Stimulated activated CD4-positive, alpha-beta T cell treated with anti-CD3 and anti-CD28 coated beads, Interleukin-1b, Interleukin-23, amount 100 ng/mL, for 1 hour (primary cell): ENCODE data around the gene PPP1R10.
A peak's percentile ranks its signal among the peaks of the same experiment; 100 is the strongest.

ENCODE experiments used
- DNase-seq, 2 donors: peaks; one replicate each; pipeline ENCODE4 v3.0.0-alpha.2; 2020; ENCODE audit warnings: low read depth in 2 of 2

PPP1R10 gene

DNA sequence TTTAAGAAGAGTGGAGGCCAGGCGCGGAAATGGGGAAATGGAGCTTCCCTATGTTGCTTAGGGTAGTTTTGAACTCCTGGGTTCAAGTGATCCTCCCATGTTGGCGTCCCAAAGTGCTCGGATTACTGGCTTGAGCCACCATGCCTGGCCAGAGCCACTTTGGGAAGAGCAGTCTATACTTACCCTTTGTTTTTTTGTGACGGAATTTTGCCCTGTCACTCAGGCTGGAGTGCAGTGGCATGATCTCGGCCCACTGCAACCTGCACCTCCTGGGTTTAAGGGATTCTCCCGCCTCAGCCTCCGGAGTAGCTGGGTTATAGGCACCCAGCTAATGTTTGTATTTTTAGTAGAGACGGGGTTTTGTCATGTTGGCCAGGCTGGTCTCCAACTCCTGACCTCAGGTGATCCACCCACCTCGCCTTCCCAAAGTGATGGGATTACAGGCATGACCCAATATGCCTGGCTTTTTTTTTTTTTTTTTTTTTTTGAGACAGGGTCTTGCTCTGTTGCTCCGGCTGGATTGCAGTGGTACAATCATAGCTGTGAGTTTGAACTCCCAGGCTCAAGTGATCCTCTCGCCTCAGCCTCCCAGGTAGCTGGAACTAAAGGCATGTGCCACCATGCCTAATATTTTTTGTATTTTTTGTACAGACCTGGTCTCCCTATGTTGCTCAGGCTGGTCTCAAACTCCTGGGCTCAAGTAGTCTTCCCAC, 18.0 kb downstream of the PPP1R10 start:
- no peak for DNase-seq

DNA sequence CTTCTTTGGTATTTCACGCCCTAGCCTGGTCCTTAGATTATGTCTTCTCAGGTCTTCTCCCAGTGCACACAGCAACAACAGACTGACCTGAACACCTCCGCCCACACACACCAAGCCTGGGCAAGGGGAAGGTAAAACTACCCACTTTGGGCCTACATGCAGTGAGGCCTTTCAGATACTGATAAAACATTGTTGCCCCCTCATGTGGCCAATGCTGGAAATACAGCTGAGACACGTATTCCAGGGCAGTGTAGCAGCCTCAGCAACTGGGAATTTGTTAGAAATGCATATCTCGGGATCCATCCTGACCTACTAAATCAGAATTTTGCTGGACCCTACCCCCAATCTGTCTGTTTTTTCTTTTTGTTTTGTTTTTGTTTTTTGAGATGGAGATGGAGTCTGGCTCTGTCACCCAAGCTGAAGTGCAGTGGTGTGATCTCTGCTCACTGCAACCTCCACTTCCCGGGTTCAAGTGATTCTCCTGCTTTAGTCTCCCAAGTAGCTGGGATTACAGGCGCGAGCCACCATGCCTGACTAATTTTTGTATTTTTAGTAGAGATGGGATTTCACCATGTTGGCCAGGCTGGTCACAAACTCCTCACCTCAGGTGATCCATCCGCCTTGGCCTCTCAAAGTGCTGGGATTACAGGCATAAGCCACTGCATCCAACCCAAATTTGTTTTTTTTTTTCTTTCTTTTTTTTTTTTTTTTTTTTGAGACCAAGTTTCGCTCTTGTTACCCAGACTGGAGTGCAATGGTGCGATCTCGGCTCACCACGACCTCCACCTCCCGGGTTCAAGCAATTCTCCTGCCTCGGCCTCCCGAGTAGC, 19.5 kb downstream of the PPP1R10 start:
- peak; percentile 47 to 68 for DNase-seq

DNA sequence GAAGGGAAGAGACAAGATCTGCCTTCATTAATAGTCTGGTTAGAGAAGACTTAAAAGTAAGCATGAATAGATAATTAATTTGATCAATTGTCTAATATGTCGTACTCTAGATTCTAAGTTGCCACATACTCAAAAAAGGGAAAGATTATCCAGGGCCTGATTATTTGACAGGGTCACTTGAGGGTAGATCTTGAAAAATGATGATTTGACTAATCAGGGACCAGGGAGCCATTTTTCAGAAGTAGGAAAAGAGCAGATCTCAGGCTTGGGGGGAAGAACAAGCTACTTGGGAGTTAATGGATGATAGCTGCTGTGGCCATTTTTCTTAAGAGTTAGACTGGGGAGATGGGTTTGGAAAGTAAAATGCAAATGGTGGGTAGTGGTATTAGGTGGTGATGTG, 24.8 kb downstream of the PPP1R10 start:
- DNase-seq: no peak

DNA sequence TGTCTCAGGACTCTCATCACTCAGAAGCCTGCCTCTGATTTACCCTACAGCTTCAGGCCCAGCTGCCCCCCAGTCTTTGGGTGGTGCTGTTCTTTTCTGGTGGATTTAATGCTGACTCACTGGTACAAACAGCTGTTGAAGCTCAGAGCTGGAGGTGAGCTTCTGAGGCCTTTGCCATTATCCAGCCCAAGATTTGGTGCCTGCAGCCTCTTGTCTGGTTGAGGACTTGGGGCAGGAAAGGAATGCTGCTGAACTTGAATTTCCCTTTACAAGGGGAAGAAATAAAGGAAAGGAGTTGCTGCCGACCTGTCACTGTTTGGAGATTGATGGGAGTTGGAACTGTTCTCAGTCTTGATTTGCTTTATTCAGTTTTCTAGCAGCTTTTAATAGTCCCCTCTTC, 26.0 kb downstream of the PPP1R10 start:
- no peak for DNase-seq

DNA sequence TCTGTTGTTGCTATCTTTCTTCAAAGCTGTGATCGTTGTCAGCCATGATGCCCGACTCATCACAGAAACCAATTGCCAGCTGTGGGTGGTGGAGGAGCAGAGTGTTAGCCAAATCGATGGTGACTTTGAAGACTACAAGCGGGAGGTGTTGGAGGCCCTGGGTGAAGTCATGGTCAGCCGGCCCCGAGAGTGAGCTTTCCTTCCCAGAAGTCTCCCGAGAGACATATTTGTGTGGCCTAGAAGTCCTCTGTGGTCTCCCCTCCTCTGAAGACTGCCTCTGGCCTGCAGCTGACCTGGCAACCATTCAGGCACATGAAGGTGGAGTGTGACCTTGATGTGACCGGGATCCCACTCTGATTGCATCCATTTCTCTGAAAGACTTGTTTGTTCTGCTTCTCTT, 26.5 kb downstream of the PPP1R10 start:
- DNase-seq: no peak

DNA sequence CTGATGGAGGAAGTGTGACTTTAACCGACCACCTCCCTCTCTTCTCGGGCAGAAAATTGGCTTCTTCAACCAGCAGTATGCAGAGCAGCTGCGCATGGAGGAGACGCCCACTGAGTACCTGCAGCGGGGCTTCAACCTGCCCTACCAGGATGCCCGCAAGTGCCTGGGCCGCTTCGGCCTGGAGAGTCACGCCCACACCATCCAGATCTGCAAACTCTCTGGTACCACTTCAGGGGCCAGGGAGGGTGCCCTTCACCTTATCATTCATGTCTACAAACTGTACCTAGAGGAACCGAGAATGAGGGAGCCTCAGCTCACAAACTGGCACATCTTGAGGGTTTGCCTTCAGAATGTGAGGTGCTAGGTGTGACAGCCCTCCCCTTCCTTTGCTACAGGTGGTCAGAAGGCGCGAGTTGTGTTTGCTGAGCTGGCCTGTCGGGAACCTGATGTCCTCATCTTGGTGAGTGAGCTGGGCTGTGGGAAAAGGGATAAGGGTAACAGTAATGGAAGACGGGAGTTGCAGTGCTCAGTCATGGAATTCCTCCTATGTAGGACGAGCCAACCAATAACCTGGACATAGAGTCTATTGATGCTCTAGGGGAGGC, 27.2 kb downstream of the PPP1R10 start:
- DNase-seq: no peak

DNA sequence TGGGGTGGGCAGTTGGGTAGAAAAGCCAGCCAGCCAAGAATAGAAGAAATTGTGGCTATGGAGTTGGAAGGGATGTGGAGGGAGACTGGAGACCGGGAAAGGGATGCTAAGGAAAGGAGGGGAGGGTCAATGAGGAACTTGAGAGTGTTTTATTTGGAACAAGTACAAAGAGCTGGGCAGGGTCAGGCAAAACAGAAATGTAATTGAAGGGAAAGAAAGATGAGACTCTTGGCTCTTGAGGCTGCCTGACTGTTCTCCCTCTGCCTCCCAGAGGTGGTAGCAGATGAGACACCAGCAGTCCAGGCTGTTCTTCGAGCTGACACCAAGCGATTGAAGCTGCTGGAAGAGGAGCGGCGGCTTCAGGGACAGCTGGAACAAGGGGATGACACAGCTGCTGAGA, 33.1 kb downstream of the PPP1R10 start:
- DNase-seq: no peak

DNA sequence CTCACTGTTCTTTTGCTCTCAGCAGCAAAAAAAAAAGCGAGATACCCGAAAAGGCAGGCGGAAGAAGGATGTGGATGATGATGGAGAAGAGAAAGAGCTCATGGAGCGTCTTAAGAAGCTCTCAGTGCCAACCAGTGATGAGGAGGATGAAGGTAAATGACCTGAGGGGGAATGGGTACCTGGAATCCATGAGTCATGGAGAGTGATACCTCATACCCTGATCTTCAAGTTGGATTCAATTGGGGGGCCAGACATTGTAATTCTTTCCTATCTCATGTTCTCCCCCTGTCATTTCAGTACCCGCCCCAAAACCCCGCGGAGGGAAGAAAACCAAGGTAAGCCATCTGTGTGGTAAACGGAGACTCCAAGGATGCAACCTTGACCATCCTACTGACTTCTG, 39.0 kb downstream of the PPP1R10 start:
- no peak for DNase-seq

DNA sequence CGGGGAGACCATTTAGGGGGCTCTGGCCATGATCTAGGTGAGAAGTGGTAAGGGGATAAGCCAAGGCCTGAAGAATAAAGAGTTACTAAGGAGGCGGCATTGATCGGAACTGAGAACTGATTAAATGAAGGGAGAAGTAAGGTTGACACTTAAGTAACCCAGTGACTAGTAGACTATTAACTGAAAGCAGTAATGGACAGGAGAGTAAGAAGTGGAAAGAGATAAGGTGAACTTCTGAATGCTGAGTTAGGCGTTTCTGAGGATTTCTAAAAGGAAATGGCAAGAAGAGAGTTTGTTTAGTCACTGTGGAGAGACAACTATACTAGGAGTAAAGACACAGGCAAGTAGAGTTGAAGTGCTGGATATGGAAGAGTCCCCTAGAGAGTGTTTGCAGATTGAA, 43.9 kb downstream of the PPP1R10 start:
- DNase-seq: no peak

DNA sequence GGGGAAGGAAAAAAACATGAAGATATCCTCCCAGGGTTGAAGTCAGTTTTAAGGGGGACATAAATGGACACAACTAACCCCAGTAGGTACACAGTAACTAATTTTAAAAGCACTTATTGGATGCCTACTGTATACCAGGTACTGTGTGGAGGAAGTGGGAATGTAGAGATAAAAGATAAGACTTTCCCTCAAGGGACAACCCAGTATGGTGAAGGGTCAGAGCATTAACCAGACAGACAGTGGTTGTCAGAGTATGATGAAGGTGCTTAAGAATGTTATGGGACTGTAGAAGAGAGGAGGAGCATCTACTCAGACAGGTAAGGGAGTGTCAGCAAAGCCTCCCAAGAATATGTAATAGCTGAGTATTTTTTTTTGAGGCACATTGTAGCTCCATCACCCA, 44.9 kb downstream of the PPP1R10 start:
- DNase-seq: no peak

DNA sequence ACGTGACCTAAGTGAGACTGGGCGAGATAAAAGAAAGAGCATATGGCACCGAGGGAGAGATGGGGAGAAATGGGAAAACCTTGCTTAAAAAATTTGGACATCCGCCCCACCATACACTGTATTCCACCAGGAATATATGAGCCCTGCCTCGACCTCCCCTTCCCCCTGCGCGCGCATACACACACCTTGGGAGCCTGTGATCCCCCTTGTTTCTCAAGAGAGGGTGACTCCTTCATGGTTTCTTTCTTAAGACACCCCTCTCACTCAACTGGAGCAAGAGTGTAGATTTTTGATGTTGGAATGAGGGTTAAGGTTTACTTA, 45.3 kb downstream of the PPP1R10 start:
- no peak for DNase-seq

DNA sequence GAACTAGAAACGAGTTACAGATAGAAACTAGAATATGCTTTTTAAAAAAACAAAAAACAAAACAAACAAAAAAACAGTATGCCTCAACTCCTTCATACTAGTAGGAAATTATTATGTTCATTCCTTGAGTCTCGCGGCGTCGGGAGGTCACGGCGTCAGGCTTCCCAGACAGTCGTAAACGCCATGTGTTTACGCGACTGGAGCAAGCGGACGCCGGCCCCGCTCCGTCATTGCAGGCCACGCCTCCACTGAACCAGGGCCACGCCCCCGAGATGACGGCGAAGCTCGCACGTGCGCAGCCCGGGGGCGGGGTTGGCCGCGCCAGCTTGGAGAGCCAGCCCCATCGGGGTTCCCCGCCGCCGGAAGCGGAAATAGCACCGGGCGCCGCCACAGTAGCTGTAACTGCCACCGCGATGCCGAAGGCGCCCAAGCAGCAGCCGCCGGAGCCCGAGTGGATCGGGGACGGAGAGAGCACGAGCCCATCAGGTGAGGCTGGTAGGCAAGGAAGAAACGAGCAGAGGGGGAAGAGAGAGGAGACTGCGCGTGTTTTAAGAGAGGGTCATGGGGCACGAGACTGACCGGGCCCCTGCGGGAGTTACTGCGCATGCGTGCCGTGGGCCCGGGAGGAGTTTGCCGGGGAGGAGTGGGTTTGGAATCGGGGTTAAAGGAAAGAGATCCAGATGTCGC, 45.8 kb downstream of the PPP1R10 start, which contains the start of gene ABCF1:
Gene ABCF1, plus strand, starts transcription at position 368 of the 687 bp plus-strand sequence. Its CDS starts 46 bp downstream, at position 414.
- DNase-seq: peak; percentile 98 to 99

DNA sequence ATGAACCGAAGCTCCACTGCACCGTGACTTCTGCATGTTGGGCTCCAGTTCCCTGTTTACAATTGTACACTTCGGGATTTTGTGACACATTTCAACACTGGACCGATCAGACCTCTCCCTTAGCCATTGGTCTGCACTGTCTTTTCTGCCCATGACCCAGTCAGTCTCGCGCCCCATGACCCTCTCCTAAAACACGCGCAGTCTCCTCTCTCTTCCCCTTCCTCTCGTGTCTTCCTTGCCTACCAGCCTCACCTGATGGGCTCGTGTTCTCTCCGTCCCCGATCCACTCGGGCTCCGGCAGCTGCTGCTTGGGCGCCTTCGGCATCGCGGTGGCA, 46.3 kb downstream of the PPP1R10 start:
- peak in 1 of 2 donors; percentile 15 for DNase-seq

DNA sequence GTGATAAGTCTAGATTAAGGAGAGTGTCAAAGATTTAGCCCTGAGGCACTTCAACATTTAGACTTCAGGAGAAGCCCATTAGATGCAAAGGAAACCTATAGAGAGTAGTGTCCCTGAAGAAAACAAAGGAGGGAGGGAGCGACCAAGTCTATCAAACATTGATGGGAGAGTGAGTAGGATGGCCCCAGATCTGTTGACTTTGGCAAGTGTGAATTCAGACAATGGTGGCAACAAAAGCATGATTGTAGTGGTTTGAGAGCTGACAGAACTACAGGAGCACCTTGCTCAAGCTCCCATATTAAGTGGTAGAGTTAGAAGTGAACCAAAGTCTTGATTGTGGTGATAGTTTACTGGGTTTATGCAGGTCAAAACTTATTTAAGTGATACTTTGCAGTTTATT, 46.8 kb downstream of the PPP1R10 start:
- no peak for DNase-seq

DNA sequence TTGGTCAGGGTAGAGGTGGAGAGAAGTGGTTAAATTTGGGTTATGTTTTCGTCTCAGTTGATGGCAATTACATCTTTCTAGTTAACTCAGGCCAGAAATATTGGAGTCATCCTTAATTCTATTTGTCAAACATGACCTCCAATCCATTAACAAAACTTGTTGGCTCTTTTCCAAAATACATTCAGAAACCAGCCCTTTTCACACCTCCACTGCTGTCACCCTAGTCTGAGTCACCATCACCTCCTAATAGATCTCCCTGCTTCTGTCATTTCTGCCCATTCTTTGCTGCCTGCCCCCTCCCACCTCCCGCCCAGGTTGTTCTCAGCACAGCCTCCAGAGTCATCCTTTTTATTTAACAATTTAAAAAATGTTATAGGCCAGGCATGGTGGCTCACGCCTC, 48.8 kb downstream of the PPP1R10 start:
- DNase-seq: peak in 1 of 2 donors; percentile 21

DNA sequence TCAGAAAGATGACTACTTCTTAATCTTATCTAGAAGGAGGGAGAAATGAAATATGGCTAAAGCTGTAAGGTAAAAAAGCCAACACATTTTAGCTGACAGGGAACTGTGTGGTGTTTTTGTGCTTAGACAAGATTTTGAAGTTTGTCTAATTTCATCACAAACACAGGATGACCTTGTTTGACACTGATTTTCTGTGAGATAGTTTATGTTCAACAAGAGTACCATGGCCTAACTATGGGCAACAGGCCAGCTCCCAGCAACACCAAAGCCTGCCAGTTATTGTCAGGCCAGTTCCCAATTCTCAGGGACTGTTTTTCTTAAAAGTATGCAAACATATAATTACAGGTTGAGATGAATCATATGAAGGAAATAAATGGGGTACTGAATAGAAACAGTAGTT, 51.3 kb downstream of the PPP1R10 start:
- DNase-seq: no peak

DNA sequence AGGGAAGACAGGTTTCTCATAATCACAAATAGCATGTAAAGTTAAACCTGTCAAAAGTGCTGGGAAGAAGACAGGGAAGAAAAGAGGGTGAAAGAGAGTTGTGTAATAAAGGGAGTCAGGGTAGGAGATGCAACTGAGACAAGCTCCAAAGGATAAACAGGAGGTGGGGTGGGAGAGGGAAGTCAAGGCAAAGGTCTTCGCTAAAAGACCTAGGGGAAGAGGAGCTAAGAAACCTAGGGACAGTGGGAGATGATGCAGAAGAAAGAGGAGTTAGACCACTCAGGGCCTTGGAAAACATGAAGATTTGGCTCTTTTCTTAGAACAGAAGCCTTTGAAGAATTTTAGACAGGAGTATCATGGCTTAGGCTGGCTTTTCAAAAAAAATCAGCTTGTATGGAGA, 52.9 kb downstream of the PPP1R10 start:
- no peak for DNase-seq

DNA sequence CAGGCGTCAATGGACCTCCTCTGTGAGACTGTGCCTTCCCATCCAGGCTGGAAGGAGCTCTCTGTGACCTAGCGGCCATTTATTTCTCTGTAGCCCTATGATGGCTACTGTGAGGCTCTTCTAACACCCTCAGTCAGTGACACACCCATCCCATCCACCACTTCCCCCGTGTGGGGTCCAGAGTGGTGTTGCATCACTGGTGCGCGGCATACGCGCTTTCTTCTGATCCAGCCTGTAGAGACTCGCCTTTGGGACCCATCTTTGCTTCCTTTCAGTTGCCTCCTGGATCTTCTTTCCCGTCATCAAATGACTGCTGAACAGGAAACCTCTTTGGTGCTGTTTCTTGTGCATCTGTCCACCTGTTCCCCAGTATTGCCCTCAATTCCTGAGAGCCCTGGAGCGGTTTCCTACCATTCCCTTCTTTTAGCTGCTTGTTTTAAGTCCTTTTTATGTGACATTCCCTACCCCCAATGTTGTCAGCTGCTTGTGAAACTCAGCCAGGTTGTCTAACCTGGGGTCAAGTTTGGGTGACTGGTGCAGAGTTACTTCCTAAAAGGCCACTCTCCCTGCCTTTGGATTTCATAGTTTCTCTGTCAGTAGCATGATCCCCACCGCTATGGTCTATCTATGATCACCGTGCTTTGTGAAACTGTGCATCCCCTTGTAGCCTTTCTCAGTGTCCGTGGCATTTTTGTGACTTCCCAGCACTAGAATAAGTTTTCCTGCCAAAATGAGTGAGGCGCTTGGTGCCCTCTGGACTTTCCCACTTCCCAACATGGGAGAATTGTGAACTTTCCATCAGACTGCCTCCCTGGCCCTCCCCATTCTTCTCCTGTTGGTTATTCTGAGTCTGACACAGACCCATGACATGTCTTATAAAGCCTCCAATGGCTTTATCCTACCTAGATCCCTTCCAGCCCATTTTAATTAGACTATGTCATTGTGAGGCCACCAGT, 54.3 kb downstream of the PPP1R10 start:
- DNase-seq: no peak

DNA sequence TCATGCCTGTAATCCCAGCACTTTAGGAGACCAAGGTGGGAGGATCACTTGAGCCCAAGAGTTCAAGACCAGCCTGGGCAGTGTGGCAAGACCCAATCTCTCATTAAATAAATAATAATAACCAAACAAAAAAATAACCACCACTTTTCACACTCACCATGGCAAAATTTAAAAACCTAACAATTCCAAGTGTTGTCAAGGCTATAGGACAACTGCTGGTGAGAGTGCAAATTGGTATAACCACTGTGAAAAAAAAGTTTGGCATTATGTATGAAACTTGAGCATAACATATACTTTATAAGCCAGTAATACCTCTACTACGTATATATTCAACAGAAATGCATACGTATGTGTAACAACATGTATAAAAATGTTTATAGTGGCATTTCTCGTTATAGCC, 56.1 kb downstream of the PPP1R10 start:
- no peak for DNase-seq

DNA sequence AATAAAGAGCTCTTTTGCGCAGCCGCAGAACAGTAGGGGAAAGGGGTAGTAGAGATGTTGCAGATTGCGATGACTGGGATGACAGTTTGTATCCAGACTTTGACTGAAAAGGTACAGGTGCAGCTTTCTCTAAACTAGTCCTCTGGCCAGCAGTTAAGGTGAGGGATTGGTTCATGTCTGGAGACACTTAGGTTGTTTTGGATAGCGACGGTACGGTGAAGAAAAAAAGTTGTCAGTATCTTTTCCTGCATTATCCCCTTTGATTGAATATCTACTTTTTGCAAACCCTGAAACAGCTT, 59.4 kb downstream of the PPP1R10 start:
- DNase-seq: no peak

DNA sequence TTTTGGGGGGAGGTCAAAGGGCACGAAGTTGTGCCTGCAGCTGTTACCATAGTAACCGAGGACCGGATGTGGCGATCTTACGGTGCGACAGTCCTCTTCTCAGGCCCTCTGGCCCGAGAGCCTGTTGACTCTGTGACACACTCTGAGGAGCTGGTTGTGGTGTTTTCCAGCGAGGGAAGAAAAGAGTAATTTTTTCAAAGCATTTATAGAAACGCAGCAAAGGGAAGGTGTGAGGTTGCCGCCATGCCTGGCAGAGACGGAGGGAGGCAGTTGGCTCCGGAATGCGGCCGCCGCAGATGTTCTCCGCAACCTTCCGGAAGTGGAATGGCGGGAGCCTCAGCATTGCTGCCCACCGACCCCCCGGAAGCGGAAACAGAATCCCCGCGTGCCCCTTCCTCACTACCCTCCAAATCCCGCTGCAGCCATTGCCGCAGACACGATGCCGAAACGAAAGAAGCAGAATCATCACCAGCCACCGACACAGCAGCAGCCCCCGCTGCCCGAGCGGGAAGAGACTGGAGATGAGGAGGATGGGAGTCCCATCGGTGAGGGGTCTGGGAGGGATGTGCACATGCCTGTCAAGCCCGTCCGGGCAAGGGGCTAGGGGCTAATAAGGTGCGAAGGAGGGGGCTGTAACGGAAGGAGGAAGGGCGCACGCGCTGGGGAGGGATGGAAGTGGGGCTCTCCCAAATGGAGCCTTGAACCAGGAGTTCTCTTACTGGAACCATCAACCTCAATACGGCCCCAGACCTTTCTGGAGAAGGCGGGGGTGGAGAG, 59.9 kb downstream of the PPP1R10 start, which contains the start of gene PRR3:
Gene PRR3, plus strand, starts transcription at position 390 of the 777 bp plus-strand sequence. Its CDS starts 50 bp downstream, at position 440.
- DNase-seq: peak; percentile 61 to 68
